ENCODE results near the gene PRDM15. TPM values are rescaled to one million over a fixed set of nuclear protein-coding genes. Genes with fewer than 3 reads are reported as not detected.

PRDM15 gene
- total RNA-seq, 1 donor from 2014 or later = 5.4 TPM

DNA sequence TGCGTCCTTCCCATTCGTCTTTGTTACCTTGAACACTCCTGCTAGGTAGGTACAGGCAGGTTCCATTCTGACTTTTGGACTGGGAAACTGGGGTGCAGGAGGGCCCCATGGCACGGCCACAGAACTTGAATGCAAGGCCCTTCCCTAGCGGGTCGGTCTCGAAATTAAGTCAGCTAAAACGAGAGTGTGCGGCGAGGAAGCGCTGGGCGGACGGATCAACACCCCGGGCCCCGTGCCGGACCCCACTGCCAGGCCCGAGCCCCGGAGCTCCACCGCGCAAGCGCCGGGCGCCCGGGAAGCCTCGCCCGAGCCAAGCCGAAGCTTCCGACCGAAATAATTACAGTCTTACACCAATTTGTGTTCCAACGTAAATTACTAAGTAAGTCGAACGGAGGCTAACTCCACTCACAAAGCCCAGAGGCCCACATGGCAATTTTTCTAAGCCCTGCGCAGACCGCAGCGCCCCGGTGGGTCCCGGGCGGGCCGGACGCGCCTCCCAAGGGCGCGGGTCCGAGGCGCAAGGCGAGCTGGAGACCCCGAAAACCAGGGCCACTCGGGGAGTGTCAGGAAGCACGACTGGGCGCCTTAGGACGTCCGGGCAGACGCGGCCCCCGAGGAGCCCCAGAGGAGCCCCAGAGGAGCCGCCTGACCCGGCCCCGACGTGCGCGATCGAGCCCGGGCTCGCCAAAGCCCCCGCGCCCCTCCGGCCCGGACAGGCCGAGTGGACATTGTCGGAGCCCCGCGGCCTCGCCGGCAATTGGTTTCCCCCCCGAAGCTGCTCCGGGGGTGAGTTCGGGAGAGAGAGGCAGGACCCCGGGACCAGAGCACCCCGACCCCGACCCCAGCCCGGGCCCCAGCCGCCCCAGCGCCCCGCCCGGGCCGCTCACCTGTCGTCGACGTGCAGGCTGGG lies 112.9 kb downstream of the PRDM15 start:
- TF ChIP-seq, protein P1, sequence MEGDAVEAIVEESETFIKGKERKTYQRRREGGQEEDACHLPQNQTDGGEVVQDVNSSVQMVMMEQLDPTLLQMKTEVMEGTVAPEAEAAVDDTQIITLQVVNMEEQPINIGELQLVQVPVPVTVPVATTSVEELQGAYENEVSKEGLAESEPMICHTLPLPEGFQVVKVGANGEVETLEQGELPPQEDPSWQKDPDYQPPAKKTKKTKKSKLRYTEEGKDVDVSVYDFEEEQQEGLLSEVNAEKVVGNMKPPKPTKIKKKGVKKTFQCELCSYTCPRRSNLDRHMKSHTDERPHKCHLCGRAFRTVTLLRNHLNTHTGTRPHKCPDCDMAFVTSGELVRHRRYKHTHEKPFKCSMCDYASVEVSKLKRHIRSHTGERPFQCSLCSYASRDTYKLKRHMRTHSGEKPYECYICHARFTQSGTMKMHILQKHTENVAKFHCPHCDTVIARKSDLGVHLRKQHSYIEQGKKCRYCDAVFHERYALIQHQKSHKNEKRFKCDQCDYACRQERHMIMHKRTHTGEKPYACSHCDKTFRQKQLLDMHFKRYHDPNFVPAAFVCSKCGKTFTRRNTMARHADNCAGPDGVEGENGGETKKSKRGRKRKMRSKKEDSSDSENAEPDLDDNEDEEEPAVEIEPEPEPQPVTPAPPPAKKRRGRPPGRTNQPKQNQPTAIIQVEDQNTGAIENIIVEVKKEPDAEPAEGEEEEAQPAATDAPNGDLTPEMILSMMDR (IDR thresholded peaks at IDR 0.05; ENCODE audit: insufficient read depth, low read length, poor library complexity, severe bottlenecking) = no peak
- Histone ChIP-seq H3K36me3 (ENCODE audit: control insufficient read depth, insufficient read depth, low read length) (no peaks in the 10 kb centered on the region), H3K27me3 (ENCODE audit: control insufficient read depth, insufficient read depth, low read length) (no peaks in the 10 kb centered on the region), H3K4me3 (ENCODE audit: low read depth, low read length) (peak overlapping the region; percentile 92)
- no peak for DNase-seq (ENCODE audit: low read depth)

DNA sequence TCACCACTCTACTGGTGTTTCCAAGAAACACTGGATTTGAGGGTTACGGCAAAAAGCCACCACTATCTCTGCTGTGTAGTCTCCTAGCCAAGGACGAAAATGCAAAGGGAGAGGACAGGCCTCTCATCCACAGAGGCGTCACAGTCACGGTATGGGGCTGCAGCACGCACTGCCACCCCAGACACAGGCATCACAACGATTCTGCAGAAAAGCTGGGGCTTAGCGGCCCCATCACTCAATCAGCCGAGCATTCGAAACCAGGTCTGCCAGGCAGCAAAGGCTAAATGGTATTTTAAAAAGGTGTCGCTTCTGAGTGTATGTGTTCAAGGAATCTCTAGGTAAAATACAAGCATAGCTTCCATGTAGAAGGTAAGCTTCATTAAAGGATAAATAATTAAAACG lies 113.7 kb downstream of the PRDM15 start:
- Histone ChIP-seq H3K27me3 (ENCODE audit: control insufficient read depth, insufficient read depth, low read length) (no peaks in the 10 kb centered on the region), H3K4me3 (ENCODE audit: low read depth, low read length) (peak overlapping the region; percentile 92), H3K36me3 (ENCODE audit: control insufficient read depth, insufficient read depth, low read length) (no peaks in the 10 kb centered on the region)
- DNase-seq (ENCODE audit: low read depth) = no peak
- TF ChIP-seq, protein P1 (IDR thresholded peaks at IDR 0.05; ENCODE audit: insufficient read depth, low read length, poor library complexity, severe bottlenecking) = no peak

DNA sequence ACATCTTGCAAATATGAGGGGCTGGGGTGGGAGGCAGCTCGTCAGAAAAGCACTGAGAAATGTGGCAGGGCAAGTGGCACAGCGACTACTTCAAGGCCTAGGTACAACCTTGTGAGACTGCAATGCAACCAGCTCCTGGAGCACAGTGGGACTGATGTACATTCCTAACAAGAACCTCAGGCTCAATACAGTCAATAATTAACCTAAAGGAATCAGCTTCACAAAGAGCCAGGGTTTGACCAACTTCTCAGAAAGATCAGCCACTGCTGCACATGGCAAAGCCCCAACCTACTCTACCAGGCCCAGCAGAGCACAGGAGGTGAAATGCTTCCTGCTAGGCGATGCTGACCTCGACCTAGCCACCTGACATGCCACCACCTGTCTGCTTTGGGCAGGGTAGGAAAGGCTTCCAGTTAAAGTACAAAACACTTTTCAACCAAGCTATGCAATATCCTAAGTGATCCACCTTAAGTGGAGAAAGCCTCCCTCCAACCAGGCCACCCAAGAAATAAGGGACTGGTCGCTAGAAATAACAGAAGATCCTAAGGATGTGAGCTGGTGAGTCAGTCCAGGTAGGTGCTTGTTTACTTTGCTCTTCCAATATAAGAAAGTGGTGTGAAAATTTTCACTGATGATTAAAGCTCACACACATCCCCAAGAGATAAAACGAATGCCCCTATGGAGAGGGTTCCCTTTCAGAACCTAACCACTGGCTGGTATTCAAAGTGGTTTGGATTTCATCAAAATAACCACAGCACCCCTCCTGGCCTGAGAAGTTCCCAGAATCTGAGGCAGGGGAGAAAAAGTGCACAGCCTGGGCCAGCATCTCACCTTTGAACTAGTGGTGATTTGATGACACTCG lies 114.4 kb downstream of the PRDM15 start:
- DNase-seq (ENCODE audit: low read depth) = peak; percentile 75
- Histone ChIP-seq H3K4me3 (ENCODE audit: low read depth, low read length) (peak overlapping the region; percentile 92), H3K36me3 (ENCODE audit: control insufficient read depth, insufficient read depth, low read length) (no peaks in the 10 kb centered on the region), H3K27me3 (ENCODE audit: control insufficient read depth, insufficient read depth, low read length) (no peaks in the 10 kb centered on the region)
- TF ChIP-seq, protein P1 (IDR thresholded peaks at IDR 0.05; ENCODE audit: insufficient read depth, low read length, poor library complexity, severe bottlenecking) = no peak

DNA sequence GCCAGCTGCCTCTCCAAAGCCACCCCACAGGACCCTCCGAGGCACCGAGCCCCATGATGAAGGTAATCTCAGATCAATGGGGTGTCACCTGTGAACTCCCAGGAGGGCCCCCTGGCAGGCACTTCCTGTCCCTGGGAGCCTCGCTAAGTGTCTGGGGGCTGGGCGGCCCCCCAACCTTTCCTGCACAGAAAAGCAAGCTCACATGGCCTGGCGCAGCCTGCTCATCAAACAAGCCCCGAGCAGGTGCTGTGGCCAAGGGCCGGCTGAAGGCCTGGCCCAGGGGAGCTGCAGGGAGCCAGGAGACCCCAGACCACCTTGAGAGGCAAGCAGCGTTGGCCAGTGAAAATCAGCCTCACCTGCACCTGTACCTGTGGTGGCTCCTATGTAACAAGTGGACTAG lies 115.1 kb downstream of the PRDM15 start:
- TF ChIP-seq, protein P1 (IDR thresholded peaks at IDR 0.05; ENCODE audit: insufficient read depth, low read length, poor library complexity, severe bottlenecking) = no peak
- H3K4me3 ChIP-seq (ENCODE audit: low read depth, low read length) = peak overlapping the region; percentile 92
- no peak for DNase-seq (ENCODE audit: low read depth)
- no peaks in the 10 kb centered on the region for H3K27me3 ChIP-seq (ENCODE audit: control insufficient read depth, insufficient read depth, low read length)
- H3K36me3 ChIP-seq (ENCODE audit: control insufficient read depth, insufficient read depth, low read length) = no peaks in the 10 kb centered on the region

DNA sequence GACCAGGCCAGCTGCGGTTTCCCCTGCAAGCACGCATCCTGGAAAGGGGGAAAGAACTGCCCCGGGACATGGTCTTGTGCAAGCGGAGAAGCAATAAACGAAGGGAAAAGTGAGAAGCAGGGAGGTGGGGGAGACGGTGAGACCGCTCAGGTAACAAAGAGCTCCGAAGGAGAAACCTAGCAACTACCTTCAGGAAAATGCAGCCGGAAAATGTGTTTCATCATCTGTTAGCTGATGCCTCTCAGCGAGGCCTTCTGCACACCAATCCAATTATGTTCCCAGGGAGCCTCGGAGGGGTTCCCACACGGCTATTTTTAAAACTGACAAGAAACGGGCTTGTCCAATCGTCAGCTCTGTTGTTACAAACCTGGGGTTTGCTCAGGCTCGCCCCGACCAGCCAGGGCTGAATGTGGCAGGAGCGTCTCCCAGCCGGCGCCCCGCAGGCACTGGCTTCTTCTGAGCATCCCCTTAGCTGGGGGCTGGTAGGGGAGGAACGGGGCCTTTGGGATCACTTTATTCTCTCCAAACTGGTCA lies 115.7 kb downstream of the PRDM15 start:
- Histone ChIP-seq H3K27me3 (ENCODE audit: control insufficient read depth, insufficient read depth, low read length) (no peaks in the 10 kb centered on the region), H3K36me3 (ENCODE audit: control insufficient read depth, insufficient read depth, low read length) (peaks cover 2% of the 10 kb centered on the region), H3K4me3 (ENCODE audit: low read depth, low read length) (peak overlapping the region; percentile 92)
- TF ChIP-seq, protein P1 (IDR thresholded peaks at IDR 0.05; ENCODE audit: insufficient read depth, low read length, poor library complexity, severe bottlenecking) = no peak
- DNase-seq (ENCODE audit: low read depth) = no peak

Measured in kidney epithelial cell (primary cell).